Retinal pigment epithelial cell (primary cell): ENCODE results near the gene GADD45B.
"Not testable (repeated sequence)": the region's sequence is repeated elsewhere in the genome, so short reads cannot be mapped to it uniquely, and the experiment has no call there.

Experiments used
- DNase-seq: peaks from one replicate; pipeline ENCODE4 v3.0.0-alpha.2; 2010; ENCODE audit warnings: low read depth
- H3K4me3 ChIP-seq: 2 replicates; pipeline ENCODE4 v1.5.1; 2011; ENCODE audit warnings: mild to moderate bottlenecking, low read length, control low read depth, moderate library complexity
- TF ChIP-seq, protein P1 (sequence below): conservative IDR thresholded peaks from 2 replicates; pipeline ENCODE4 v1.5.1; 2011; ENCODE audit warnings: low read depth, low read length, control low read depth, inconsistent platforms

Gene GADD45B

DNA sequence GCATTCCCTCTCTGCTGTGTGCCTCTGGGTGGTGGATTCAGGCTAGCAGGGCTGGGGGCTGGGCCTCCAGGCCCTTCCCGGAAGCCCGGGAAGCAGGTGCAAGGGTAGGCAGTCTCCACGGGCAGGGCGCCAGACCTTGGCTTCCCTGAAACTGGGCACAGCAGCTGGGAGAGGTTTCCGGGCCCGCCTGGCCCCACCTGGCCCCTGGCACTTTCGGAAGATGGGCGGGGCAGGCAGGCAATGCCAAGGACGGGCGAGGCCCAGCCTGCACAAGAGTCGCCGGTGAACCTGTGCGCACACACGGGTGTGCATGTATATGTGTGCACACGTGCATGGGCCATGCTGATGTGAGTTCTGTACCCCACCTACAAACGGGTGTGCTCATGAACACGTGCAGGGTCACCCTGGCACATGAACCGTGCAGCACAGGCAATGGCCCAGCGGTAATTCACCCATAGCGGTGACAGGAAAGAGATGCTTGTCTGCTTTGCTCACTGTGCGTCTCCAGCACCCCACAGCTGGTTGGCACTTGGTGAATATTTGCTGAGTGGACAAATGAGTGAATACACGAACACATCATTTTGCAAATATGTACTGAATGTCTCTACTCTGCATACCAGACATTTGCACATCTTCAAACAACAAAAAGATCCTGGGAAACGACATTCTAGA, 15.3 kb downstream of the GADD45B start:
- no peak overlapping the region for H3K4me3 ChIP-seq
- TF ChIP-seq, protein P1, sequence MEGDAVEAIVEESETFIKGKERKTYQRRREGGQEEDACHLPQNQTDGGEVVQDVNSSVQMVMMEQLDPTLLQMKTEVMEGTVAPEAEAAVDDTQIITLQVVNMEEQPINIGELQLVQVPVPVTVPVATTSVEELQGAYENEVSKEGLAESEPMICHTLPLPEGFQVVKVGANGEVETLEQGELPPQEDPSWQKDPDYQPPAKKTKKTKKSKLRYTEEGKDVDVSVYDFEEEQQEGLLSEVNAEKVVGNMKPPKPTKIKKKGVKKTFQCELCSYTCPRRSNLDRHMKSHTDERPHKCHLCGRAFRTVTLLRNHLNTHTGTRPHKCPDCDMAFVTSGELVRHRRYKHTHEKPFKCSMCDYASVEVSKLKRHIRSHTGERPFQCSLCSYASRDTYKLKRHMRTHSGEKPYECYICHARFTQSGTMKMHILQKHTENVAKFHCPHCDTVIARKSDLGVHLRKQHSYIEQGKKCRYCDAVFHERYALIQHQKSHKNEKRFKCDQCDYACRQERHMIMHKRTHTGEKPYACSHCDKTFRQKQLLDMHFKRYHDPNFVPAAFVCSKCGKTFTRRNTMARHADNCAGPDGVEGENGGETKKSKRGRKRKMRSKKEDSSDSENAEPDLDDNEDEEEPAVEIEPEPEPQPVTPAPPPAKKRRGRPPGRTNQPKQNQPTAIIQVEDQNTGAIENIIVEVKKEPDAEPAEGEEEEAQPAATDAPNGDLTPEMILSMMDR = no peak
- no peak for DNase-seq

DNA sequence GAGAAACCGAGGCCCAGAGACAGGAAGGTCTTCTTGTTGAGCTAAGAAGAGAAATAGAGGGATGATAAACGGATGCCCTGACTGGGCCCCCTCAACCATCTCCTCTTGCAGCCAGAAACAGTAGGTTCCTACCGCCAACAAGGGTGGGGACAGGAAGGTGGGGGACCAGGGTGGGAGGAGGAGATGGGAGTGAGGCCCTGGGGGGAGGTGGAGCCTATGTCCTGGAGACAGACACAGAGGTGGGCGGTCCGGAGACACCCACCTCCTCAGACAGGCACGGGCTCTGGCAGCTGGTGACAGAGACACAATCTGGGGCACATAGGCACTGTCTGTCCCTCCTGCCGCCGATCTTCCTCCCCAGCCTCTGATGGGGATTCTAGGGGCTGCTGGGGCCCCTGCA, 16.9 kb downstream of the GADD45B start:
- H3K4me3 ChIP-seq = no peak overlapping the region
- TF ChIP-seq, protein P1 = no peak
- DNase-seq = no peak

DNA sequence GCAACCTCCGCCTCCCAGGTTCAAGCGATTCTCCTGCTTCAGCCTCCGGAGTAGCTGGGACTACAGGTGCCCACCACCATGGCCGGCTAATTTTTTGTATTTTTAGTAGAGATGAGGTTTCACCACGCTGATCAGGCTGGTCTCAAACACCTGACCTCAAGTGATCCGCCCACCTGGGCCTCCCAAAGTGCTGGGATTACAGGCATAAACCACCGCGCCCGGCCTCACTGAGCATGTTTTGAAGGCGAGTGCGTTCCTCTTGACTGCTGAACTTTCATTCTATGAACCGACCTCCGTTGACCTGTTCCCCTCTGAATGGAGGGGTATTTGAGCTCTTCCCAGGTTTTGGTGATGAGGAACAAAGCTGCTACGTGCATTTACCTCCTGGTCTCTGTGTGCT, 17.5 kb downstream of the GADD45B start:
- not testable (repeated sequence) for DNase-seq, H3K4me3 ChIP-seq

DNA sequence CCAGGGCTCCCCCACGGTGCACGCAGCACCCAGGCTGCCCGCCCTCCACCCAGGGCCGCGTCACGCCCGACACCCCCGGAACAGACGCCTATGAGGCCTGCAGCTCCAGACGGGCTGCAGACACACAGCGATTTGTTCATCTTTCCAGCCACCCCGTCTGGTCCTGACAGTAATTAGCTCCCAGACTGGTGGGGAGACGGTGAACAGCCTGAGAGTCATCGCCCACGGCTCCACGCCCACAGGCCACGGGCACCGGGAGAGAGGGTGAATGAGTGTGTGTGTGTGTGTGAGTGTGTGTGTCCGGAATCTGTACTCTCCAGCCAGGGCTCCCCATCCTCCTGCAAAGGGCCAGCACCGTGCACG, 18.1 kb downstream of the GADD45B start:
- TF ChIP-seq, protein P1 = no peak
- peak overlapping the region; percentile 45 for H3K4me3 ChIP-seq
- DNase-seq = no peak

DNA sequence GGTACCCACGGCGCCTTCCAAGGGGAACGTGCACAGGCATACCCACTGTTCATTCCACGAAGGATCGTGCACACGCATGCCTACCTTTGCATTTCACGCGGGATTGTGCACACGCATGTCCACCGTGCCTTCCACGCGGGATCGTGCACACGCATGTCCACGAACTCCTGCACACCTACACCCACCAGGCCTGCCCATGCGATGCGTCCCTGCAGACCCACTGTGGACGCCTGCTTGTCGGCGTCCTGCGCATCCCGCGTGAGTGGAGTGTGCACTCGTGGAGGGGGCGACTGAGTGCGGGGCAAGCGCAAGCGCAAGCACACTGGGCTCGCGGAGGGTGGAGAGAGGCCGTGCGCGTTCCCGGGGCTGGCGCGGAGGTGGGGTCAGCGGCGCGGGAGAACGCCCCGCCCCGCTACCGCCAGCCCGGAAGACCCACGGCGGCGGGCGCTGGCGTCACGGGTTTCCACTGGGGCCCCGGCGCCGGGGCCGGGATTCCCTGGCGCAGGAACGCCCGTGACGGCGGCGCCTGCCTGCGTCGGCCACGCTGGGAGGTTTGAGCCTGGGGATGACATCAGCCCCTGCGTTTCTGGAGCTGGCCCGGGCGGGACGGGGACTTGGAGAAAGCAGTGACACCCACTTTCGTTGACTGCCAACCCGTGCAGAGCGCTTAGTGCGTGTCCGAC, 18.7 kb downstream of the GADD45B start:
- DNase-seq = peak; percentile 78
- TF ChIP-seq, protein P1 = no peak
- H3K4me3 ChIP-seq = peak overlapping the region; percentile 45

DNA sequence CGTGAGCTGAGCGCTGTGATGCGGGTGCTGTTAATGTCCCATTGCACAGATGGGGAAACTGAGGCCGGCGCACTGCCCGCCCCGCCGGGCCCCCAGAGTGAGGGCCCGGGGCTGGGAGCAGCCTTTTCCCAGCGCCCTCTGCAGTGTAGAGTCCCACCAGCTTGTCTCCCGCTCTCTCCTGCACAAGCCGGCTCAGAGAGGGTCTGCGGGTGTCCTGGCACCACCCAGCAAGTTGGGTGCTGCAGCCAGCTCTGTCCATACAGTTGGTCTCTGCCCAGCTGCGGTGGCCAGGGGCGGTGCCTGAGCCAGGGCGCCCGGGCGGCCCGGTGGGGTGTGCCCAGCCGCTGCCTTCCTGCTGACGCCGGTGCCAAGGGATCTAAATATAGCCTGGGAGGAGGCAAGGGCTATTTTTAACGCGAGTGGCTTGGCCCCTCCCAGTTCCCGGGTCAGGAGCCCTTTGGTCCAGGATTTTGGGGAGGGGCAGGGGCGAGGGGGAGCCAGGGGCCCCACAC, 19.3 kb downstream of the GADD45B start:
- TF ChIP-seq, protein P1 = no peak
- DNase-seq = peak; percentile 73
- H3K4me3 ChIP-seq = peak overlapping the region; percentile 45

DNA sequence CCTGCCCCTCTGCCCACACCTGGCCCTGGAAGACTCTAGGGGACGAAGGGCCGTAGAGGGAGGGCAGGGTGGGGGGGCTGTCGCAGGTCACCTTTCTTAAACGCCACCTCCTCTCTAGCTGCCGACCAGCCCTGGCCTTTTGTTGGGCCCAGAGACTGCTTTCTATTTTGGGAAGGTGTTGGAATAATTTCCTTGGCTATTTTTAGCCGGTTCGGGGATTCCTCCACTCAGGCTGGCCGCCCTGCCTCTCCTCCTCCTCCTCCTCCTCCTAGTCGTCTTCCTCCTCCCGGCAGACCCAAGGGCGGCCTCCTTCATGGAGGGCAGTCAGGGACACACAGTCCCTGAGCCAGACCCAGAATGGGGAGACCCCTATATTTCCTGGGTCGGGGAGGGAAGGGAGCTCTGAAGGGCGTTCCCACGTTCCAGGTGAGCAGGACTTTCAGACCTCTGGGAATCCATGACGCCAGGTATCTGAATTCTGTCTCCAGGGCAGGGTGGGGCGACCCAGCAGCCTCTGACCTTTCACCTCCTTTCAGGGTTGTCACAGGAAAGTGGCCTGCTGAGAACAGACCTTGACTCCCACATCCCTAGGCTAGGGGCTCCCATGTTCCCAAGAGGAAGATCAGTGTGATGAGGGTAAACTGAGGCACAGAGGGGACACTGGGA, 19.9 kb downstream of the GADD45B start:
- no peak overlapping the region for H3K4me3 ChIP-seq
- no peak for DNase-seq
- TF ChIP-seq, protein P1 = no peak
